GM19099 (cell line): ENCODE measurements around the gene SPOCK3.

ENCODE experiments used
- POLR2A ChIP-seq: IDR thresholded peaks from 3 replicates; pipeline ENCODE4 v1.6.1; 2011; ENCODE audit warnings: low read depth; ENCODE audit not compliant: insufficient read length; ENCODE audit errors: extremely low read depth

The SPOCK3 gene

GRCh38 chr4:166957451-166957850, 276.8 kb downstream of the SPOCK3 start:
- no peak for TF ChIP-seq POLR2A

DNA sequence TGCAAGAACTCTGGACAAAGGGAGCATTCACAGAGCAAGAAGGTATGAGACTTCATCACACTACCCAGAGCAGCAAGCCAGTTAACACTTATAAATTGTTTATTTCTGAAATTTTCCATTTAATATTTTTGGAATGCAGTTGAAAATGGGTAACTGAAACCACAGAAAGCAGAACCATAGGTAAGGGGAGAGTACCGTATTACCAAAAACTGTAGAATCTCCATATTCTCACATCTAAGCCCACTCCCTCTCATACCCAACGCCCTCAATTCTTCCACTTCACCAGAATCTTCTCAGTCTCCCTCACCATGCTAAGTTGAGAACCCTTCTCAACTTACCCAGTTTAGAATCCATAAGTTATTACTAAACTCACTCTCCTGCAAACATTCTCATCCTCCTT, 277.8 kb downstream of the SPOCK3 start:
- TF ChIP-seq POLR2A: no peak

GRCh38 chr4:166941629-166942028, 292.7 kb downstream of the SPOCK3 start:
- no peak for TF ChIP-seq POLR2A

GRCh38 chr4:166930464-166930863, 303.8 kb downstream of the SPOCK3 start:
- no peak for TF ChIP-seq POLR2A

DNA sequence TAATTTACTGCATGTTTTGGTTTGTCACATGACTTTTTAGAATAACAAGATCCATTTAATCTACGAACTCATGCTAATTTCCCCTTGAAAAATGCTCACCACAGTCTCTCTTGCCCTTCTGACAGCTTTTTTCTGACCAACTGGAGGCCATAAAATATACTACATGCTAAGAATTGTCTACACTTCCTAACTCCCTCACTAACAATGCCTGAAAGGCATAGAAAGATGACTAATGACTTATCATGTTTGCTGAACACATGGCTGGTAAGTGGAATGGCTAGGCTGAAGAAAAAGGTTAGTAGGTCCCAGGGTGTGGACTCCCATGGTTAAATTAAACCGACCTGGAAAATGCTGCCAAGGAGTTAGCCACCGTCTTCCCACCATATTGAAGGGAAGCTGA, 309.9 kb downstream of the SPOCK3 start:
- TF ChIP-seq POLR2A: no peak

DNA sequence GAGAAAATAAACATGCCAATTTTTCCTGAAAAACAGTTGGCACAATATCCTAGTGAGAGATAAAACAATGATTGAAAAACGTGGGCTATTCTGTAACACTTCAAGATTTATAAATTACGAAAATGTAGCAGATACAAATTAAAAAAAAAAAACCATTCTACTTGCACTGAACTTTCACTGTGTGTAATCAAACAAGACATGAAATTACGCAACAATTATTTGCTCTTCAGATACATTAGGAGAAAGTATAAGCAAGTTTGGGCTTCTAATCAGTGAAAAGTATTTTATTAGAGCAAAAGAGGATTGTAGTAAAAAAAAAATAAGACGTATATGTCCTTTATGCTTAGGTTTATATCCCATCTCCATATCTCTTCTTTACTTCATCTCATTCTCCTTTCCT, 320.4 kb downstream of the SPOCK3 start:
- no peak for TF ChIP-seq POLR2A

DNA sequence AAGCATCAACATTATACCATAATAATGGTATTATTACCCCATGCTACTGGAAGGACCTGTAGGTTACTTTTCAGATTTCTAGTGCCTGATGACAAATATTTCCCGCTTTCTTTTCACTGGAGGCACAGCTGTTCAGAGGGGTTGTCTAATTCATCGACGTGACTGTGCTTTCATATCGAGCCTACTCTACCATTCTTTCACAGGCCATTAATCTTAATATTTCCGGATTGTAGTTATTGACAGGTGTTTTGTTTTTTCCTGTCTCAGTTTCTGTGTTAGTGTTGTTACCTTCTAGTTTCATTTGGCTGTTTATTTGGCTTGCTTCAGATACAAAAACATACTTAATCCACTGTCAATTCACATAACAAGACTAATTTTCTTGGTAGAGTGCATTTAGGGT, 330.9 kb downstream of the SPOCK3 start:
- no peak for TF ChIP-seq POLR2A

GRCh38 chr4:166902941-166903340, 331.4 kb downstream of the SPOCK3 start:
- no peak for TF ChIP-seq POLR2A

DNA sequence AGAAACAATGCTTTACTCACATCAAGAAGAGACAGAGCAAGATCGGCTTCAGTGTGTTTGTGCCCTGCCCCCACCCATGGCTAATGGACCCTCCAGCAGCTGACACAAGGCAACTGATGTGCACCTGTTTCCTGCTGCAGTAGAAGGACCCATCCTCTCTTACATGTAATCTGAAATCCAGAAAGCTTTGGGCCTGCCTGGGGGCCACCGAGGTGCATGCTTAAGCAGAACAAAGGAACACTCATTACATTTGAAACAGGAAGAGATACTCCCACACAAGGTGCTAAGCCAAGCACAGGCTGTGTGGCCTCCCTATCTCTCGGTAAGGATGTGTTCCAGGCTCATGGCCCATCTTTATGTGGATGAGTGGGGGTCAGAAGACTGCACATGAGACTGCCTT, 338.0 kb downstream of the SPOCK3 start:
- no peak for TF ChIP-seq POLR2A

DNA sequence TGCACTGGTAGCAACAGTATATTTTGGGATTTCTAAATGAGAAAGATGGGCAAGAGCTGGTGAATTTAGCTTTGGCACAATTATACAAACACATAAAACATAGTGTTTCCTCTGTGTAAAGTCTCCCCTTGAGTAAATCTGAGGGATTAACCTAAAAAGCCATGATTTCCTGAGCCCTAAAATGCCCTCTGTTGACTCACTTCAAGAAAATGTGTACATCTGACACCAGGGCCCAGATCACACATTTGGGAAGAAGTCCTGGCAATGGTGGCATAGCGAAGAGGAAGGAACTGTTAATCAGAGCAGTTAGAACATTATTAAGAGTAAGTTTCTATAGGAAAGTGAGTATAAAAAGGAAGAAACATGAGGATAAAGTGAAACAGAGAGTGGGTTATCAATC, 338.5 kb downstream of the SPOCK3 start:
- no peak for TF ChIP-seq POLR2A

- no peak for TF ChIP-seq POLR2A
Measured at GRCh38 chr4:166887457-166887856, 346.8 kb downstream of the SPOCK3 start.

DNA sequence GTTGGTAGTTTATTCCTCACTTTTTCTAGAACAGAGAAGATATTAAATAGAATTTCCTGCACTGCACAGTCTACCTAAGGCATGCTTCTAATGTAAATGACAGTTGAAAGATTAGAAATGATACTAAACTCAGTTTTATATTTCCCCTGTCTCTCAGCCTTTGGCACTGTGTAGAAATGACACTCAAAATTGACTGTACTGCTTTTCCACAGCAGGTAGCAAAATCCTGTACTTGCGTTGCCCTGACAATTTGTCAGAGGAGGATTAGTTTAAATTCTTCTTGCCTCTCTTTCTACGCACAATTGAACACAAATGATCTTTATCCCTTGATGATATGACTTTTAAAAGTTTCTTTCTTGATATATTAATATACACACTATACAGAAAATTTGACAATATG, 347.6 kb downstream of the SPOCK3 start:
- no peak for TF ChIP-seq POLR2A

GRCh38 chr4:166882221-166882620, 352.1 kb downstream of the SPOCK3 start:
- TF ChIP-seq POLR2A: no peak

DNA sequence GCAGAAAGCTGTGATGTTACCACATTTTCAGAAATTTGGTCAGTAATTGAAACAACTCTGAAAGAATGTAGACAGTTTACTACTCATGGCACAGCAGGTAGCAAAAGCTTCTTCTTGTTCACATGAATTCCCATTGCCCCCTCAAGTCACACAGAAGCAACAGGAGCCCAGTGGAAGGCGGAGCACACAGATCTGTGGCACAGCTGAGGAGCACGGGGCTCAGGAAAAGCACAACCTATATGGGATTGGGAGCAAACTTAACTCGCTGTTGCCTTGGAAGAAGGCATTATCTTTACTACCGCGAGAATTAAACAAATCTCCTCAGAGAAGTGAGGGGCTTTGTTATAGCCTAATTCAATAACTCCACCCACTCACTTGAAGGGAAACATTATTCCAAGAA, 358.5 kb downstream of the SPOCK3 start:
- TF ChIP-seq POLR2A: no peak

DNA sequence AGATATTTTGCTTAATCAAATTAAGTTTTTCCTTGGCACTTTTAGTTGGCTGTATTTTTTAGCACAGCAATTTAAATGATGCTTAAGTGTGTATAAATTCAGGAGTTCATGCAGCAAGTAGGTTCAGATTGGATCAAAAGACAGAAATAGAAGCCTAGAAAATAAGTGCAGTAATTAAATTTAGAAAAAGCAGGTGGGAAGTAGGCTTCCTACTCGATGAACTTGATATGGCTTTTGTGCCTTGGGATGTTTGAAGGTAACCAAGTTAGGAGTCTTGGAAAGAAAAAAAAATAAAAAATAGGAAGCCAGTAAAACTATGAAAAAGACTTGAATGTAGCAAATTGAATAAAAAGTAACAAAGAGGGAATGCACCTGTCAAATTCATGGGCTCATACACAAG, 372.3 kb downstream of the SPOCK3 start:
- TF ChIP-seq POLR2A: no peak

DNA sequence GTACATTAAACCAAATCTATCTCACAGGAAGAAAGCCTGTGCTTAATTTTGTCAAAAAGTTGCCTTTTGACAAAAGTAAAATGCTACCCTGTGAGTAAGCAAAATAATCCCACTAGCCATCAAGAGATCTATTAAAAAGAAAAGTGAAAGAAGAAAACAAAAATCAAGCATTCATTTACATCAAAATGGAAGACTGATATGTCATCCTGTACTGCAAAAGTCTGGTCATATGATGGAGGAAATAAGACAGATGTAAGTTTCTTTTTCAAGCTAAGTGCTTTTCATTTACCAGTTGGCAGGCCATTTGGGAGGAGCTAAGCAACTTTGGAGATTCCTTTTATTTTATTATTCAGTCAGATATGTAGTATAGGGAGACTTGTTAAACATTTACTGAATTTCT, 387.4 kb downstream of the SPOCK3 start:
- TF ChIP-seq POLR2A: no peak

DNA sequence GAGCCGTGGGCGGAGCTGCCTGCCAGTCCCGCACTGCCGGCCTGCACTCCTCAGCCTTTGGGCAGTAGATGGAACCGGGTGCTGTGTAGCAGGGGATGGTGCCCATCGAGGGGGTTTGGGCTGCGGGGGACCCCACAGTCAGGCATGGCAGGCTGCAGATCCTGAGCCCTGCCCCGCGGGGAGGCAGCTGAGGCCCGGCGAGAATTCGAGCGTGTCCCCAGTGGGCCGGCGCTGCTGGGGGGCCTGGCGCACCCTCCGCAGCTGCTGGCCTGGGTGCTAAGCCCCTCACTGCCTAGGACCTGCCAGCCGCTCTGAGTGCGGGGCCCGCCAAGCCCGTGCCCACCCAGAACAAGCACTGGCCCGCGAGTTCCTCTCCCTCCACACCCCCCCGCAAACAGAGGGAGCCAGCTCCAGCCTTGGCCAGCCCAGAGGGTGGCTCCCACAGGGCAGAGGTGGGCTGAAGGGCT, 391.5 kb downstream of the SPOCK3 start:
- no peak for TF ChIP-seq POLR2A
